Fibroblast of mammary gland (primary cell): Measurements from ENCODE around the gene CLEC3B.

Experiments used
- DNase-seq: peaks from one replicate; pipeline ENCODE4 v3.0.0-alpha.2; 2010; ENCODE audit warnings: low read depth
- H3K4me3 ChIP-seq: 2 replicates; pipeline ENCODE4 v1.5.1; 2011; ENCODE audit warnings: low read depth, mild to moderate bottlenecking, low read length, moderate library complexity; ENCODE audit not compliant: control insufficient read depth
- TF ChIP-seq, protein P1 (sequence below): conservative IDR thresholded peaks from 2 replicates; pipeline ENCODE4 v1.5.1; 2011; ENCODE audit warnings: low read depth, low read length, inconsistent platforms; ENCODE audit not compliant: control insufficient read depth, insufficient read depth

Gene CLEC3B

DNA sequence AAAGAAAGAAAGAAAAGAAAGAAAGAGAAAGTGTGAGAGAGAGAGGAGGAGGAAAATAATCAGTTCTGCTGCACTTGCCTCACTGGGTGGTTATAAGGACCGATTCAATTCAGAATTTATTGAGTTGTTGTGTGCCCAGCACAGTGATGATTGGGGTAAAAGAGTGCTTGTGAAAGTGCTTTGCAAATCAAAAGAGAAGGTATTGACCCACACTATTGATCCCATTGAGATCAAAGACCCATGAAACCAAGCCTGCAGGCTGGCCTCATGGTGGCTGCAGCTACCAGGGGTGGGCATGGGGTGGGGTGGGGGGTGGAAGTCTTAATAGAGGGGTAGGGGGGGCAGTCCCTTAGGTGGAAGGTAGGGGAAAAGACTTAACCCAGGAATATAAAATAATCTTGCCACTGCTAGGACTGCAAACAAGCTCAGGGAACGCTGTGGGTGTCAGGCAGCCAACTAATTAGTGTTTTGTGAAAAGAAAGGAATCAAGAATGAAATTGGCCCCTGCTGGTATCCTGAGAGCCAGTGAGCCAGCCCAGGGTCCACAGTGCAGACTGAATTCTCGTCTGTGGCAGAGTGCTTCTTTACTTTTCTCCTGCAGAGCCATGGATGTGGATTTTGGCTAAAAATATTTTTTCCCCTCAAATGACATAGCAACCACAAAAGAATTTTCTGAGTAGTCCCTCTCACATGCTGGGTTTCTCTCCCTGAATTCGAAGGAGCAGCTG lies 34.2 kb downstream of the CLEC3B start:
- no peak overlapping the region for H3K4me3 ChIP-seq
- TF ChIP-seq, protein P1, sequence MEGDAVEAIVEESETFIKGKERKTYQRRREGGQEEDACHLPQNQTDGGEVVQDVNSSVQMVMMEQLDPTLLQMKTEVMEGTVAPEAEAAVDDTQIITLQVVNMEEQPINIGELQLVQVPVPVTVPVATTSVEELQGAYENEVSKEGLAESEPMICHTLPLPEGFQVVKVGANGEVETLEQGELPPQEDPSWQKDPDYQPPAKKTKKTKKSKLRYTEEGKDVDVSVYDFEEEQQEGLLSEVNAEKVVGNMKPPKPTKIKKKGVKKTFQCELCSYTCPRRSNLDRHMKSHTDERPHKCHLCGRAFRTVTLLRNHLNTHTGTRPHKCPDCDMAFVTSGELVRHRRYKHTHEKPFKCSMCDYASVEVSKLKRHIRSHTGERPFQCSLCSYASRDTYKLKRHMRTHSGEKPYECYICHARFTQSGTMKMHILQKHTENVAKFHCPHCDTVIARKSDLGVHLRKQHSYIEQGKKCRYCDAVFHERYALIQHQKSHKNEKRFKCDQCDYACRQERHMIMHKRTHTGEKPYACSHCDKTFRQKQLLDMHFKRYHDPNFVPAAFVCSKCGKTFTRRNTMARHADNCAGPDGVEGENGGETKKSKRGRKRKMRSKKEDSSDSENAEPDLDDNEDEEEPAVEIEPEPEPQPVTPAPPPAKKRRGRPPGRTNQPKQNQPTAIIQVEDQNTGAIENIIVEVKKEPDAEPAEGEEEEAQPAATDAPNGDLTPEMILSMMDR: no peak
- no peak for DNase-seq

DNA sequence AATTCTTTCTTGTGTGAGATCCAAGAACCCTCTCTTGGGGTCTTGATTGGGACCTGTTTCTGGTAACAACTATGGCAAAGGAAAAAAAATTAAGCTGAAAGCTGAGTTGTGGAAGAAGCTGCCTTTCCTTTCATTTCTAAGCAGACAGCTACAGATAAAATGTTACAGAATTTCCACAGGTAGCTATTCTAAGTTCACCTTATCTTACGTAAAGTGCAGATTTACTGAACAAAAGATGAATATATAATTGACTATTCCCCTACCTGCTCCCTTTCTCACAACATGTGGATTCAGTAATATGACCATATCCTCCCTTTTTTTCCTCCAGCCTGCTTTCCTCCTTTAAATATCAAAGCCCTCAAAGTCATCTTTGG lies 36.6 kb downstream of the CLEC3B start:
- TF ChIP-seq, protein P1: no peak
- H3K4me3 ChIP-seq: no peak overlapping the region
- DNase-seq: no peak

DNA sequence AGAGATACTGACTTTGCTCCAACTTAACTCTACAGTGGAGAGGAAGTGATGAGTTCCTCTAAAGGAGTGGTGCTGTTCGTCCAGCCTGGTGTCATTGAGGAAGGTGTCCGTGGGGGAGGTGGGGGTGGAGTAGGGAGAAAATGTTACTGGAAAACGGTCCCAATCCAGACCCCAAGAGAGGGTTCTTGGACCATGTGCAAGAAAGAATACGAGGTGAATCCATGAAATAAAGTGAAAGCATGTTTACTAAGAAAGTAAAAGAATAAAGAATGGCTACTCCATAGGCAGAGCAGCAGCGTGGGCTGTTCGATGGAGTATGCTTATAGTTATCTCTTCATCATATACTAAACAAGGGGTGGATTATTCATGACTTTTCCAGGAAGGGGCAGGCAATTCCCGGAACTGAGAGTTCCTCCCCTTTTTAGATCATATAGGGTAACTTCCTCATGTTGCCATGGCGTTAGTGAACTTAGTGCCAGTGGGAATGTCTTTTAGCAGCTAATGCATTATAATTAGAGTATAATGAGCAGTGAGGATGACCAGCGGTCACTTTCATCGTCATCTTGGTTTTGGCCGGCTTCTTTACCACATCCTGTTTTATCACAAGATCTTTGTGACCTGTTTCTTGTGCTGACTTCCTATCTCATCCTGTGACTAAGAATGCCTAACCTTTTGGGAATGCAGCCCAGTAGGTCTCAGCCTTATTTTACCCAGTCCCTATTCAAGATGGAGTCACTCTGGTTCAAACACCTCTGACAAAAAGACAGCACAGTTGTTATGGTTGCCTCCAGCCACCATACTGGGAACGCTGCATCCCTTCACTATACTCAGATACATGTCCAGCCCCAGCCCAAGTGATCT lies 38.6 kb downstream of the CLEC3B start:
- H3K4me3 ChIP-seq: no peak overlapping the region
- TF ChIP-seq, protein P1: no peak
- DNase-seq: peak; percentile 94

DNA sequence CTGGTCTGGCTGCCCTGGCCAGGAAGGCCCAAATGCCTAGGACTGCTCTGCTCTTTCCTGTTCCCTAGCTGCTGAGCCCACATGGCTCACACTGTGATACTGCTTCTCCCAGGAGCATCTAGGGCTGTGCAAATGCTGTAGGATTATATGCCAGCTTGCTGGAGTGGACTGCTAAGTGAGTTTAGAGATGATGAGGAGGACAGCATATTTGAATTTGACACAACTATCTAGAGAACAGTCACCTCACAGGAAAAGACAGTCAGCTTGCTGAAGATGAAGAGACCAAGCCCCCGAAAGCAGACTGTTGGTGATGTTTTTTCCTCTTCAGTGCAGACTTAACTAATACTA lies 39.2 kb downstream of the CLEC3B start:
- TF ChIP-seq, protein P1: no peak
- no peak for DNase-seq
- H3K4me3 ChIP-seq: no peak overlapping the region

DNA sequence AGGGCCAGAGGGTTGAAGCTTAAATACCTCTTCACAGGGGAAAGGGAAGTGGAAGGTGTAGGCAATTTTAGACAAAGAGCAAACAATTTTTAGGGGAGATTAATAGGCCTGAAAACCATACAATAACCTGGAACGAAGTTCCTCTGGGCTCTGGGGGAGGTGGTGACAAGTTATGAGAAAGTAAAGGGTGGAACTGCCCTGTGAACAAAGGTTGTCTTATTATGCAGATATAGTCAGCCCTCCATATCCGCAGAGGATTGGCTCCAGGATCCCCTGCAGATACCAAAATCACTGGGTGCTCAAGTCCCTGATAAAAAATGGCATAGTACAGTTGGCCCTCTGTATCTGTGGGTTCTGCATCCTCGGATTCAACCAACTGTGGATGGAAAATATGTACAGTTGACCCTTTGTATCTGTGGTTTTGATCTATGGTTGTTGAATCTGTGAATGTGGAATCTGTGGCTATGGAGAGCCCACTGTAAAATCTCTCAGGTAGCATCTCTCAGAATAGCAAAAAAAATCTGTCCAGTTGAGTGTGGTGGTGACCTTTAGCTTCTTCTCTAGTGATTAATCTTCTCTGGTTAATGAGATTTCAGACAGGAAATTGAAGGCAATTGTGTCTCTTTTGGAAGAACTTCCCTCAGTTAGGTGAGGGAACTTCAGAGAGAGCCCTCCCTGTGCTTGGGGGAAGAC lies 40.2 kb downstream of the CLEC3B start:
- no peak for DNase-seq
- TF ChIP-seq, protein P1: no peak
- H3K4me3 ChIP-seq: no peak overlapping the region

DNA sequence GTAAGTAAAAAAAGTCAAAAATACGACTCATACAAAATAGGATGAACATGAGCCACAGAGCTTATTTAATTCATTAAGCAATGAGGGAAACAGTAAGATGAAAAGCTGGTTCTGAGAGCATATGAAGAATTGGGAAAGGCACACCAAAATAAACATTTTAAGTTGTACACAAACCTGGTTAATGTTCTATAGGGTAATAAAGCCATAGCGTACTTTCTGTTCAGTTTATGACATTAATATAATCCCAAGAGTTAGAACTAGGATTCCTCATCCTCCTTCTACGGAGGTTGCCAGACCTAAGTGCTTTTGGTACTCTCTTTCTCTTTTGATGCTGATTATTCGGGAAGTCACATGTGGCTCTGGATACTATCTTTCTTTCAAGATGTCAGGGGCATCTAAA lies 41.4 kb downstream of the CLEC3B start:
- no peak overlapping the region for H3K4me3 ChIP-seq
- peak; percentile 16 for DNase-seq
- TF ChIP-seq, protein P1: no peak
